H1 (cell line): ENCODE measurements around the gene TRIM59.

Source experiments
- BRCA1 ChIP-seq: IDR thresholded peaks from 2 replicates; pipeline ENCODE4 v1.6.1; 2012; ENCODE audit warnings: low read depth, low read length, improper control_type of control experiment
- EGR1 ChIP-seq: IDR thresholded peaks from 2 replicates; pipeline ENCODE4 v1.6.1; 2011; ENCODE audit warnings: low read depth, low read length, borderline replicate concordance
- EP300 ChIP-seq, 2 experiments: IDR thresholded peaks; 1 replicate in 1 of 2; 2 replicates in 1 of 2; pipeline ENCODE4 v1.6.1; 2011 to 2012; ENCODE audit warnings: low read depth in 2 of 2, low read length in 2 of 2, mild to moderate bottlenecking in 2 of 2, borderline replicate concordance in 1 of 2, inconsistent platforms in 1 of 2, moderate library complexity in 1 of 2
- GTF2F1 ChIP-seq: IDR thresholded peaks from 2 replicates; pipeline ENCODE4 v1.6.1; 2012; ENCODE audit warnings: low read depth, low read length, improper control_type of control experiment, borderline replicate concordance
- JUN ChIP-seq: IDR thresholded peaks from 2 replicates; pipeline ENCODE4 v1.6.1; 2011; ENCODE audit warnings: low read depth, mild to moderate bottlenecking, improper control_type of control experiment, low read length
- POLR2A ChIP-seq, 2 experiments: IDR thresholded peaks; 1 replicate in 1 of 2; 2 replicates in 1 of 2; pipeline ENCODE4 v1.6.1; 2011; ENCODE audit warnings: low read depth in 2 of 2, low read length in 2 of 2, mild to moderate bottlenecking in 2 of 2; ENCODE audit errors: control extremely low read depth in 1 of 2
- RAD21 ChIP-seq, 2 experiments: IDR thresholded peaks in 1 of 2; conservative IDR thresholded peaks in 1 of 2; 2 replicates each; pipeline ENCODE4 v1.6.1; 2011; ENCODE audit warnings: low read depth in 2 of 2, low read length in 2 of 2, improper control_type of control experiment in 1 of 2, inconsistent platforms in 1 of 2, mild to moderate bottlenecking in 1 of 2, moderate library complexity in 1 of 2
- SP2 ChIP-seq: IDR thresholded peaks from 2 replicates; pipeline ENCODE4 v1.6.1; 2012; ENCODE audit warnings: mild to moderate bottlenecking, low read length, inconsistent platforms
- YY1 ChIP-seq: IDR thresholded peaks from 2 replicates; pipeline ENCODE4 v1.6.1; 2011; ENCODE audit warnings: low read depth, mild to moderate bottlenecking, low read length
- TF ChIP-seq, protein P1 (sequence below), 3 experiments: IDR thresholded peaks; 1 replicate in 2 of 3; 2 replicates in 1 of 3; pipeline versions ENCODE4 v1.5.1 to v1.6.1; 2011; ENCODE audit warnings: low read length in 3 of 3, mild to moderate bottlenecking in 3 of 3, inconsistent platforms in 2 of 3, low read depth in 1 of 3, moderate library complexity in 1 of 3; ENCODE audit not compliant: insufficient read depth in 1 of 3; ENCODE audit errors: control extremely low read depth in 1 of 3
- TF ChIP-seq, protein P2 (sequence below): IDR thresholded peaks from 2 replicates; pipeline ENCODE4 v1.6.1; 2012; ENCODE audit warnings: inconsistent platforms

DNA sequence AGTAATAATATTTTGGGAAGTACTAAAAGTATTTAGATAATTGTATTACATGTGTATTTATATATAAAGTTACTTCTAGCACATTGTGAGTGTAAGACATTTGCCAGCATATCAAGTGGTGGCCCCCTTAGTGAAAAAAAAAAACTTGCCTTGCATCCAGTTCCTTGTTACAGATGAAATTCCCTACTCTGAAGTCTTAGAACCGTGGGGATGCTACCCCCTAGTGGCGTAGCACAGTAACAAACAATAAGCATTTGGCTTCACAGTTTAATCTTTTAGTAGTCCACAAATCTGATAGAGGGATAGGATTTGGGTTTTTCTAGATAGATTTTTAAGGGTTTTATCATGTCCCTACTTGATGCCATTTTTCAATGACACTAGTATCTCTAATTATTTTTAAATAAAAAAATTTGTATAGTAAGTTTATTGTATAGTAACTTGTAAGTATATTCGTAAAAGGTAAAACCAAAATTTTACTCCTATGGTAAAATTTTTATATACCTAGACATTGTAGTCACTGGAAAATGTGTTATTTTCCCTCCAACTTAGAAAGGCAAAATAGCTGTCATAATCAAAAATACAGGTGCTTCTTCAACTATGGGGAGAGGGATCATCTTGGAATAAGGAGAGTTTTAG, 35.9 kb downstream of the TRIM59 start:
- no peak for TF ChIP-seq JUN
- TF ChIP-seq, protein P1, sequence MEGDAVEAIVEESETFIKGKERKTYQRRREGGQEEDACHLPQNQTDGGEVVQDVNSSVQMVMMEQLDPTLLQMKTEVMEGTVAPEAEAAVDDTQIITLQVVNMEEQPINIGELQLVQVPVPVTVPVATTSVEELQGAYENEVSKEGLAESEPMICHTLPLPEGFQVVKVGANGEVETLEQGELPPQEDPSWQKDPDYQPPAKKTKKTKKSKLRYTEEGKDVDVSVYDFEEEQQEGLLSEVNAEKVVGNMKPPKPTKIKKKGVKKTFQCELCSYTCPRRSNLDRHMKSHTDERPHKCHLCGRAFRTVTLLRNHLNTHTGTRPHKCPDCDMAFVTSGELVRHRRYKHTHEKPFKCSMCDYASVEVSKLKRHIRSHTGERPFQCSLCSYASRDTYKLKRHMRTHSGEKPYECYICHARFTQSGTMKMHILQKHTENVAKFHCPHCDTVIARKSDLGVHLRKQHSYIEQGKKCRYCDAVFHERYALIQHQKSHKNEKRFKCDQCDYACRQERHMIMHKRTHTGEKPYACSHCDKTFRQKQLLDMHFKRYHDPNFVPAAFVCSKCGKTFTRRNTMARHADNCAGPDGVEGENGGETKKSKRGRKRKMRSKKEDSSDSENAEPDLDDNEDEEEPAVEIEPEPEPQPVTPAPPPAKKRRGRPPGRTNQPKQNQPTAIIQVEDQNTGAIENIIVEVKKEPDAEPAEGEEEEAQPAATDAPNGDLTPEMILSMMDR (IDR thresholded peaks at IDR 0.05; ENCODE audit: control extremely low read depth in 1 of 3, insufficient read depth in 1 of 3, low read depth in 1 of 3, low read length in 3 of 3): peak in 2 of 3 experiments; percentile 64 to 74; a peak in 3 of 4 replicates
- no peak for TF ChIP-seq YY1
- peak; percentile 79 to 88 for TF ChIP-seq RAD21 (IDR thresholded peaks at IDR 0.05 in 1 of 2, conservative IDR thresholded peaks at IDR 0.05 in 1 of 2; ENCODE audit: low read depth in 2 of 2, low read length in 2 of 2)
- TF ChIP-seq GTF2F1: no peak
- no peak for TF ChIP-seq EGR1
- TF ChIP-seq, protein P2, sequence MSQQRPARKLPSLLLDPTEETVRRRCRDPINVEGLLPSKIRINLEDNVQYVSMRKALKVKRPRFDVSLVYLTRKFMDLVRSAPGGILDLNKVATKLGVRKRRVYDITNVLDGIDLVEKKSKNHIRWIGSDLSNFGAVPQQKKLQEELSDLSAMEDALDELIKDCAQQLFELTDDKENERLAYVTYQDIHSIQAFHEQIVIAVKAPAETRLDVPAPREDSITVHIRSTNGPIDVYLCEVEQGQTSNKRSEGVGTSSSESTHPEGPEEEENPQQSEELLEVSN: no peak
- TF ChIP-seq SP2: no peak
- TF ChIP-seq POLR2A (IDR thresholded peaks at IDR 0.05; ENCODE audit: control extremely low read depth in 1 of 2, low read depth in 2 of 2, low read length in 2 of 2): no peak
- TF ChIP-seq EP300 (IDR thresholded peaks at IDR 0.05; ENCODE audit: borderline replicate concordance in 1 of 2, low read depth in 2 of 2, low read length in 2 of 2): no peak
- no peak for TF ChIP-seq BRCA1
